Hepatocyte (in vitro differentiated cells): Measurements from ENCODE around the gene FAF1. TPM values are rescaled to one million over a fixed set of nuclear protein-coding genes. Genes with fewer than 3 reads are reported as not detected.

Experiments
- DNase-seq: peaks from one replicate; pipeline ENCODE4 v3.0.0-alpha.2; 2016; ENCODE audit warnings: low spot score
- H2AFZ ChIP-seq: fragments of 200-600 bp; sonication (generic); 2 replicates; pipeline ENCODE4 v1.6.0; 2016; ENCODE audit warnings: antibody characterized with exemption, mild to moderate bottlenecking
- H3K27ac ChIP-seq: fragments of 200-600 bp; sonication (generic); 2 replicates; pipeline ENCODE4 v1.5.1; 2016; ENCODE audit warnings: mild to moderate bottlenecking
- H3K27me3 ChIP-seq: fragments of 200-600 bp; sonication (generic); 2 replicates; pipeline ENCODE4 v1.6.1; 2016
- H3K36me3 ChIP-seq: fragments of 200-600 bp; sonication (generic); replicated peaks from 2 replicates; pipeline ENCODE4 v1.5.1; 2016; ENCODE audit warnings: low read depth; ENCODE audit not compliant: insufficient read depth
- H3K4me1 ChIP-seq: fragments of 200-600 bp; sonication (generic); 2 replicates; pipeline ENCODE4 v1.5.1; 2016; ENCODE audit warnings: mild to moderate bottlenecking, moderate library complexity; ENCODE audit not compliant: insufficient read depth
- H3K4me2 ChIP-seq: fragments of 200-600 bp; sonication (generic); 2 replicates; pipeline ENCODE4 v1.6.0; 2016
- H3K4me3 ChIP-seq: fragments of 200-600 bp; sonication (generic); 2 replicates; pipeline ENCODE4 v1.5.1; 2016; ENCODE audit warnings: mild to moderate bottlenecking
- H3K79me2 ChIP-seq: fragments of 200-600 bp; sonication (generic); 2 replicates; pipeline ENCODE4 v1.6.0; 2017; ENCODE audit warnings: mild to moderate bottlenecking
- H3K9me2 ChIP-seq: fragments of 200-600 bp; sonication (generic); replicated peaks from 2 replicates; pipeline ENCODE4 v1.6.0; 2017; ENCODE audit warnings: mild to moderate bottlenecking; ENCODE audit not compliant: insufficient read depth
- H3K9me3 ChIP-seq: fragments of 200-600 bp; sonication (generic); 2 replicates; pipeline ENCODE4 v1.5.1; 2016; ENCODE audit warnings: low read depth, mild to moderate bottlenecking
- H4K20me1 ChIP-seq: fragments of 200-600 bp; sonication (generic); 2 replicates; pipeline ENCODE4 v1.6.0; 2016; ENCODE audit warnings: mild to moderate bottlenecking; ENCODE audit not compliant: insufficient read depth, poor library complexity, severe bottlenecking
- EZH2 ChIP-seq: fragments of 200-600 bp; sonication (generic); IDR thresholded peaks from 2 replicates; pipeline ENCODE4 v1.6.1; 2016; ENCODE audit warnings: antibody characterized with exemption, mild to moderate bottlenecking, borderline replicate concordance
- EZH2phosphoT487 ChIP-seq: fragments of 200-600 bp; sonication (generic); IDR thresholded peaks from one replicate; pipeline ENCODE4 v1.6.1; 2018; ENCODE audit warnings: antibody characterized with exemption, mild to moderate bottlenecking, low read depth, moderate library complexity; ENCODE audit not compliant: unreplicated experiment, severe bottlenecking
- WGBS: methylation state at CpG from one replicate; pipeline ENCODE4 v1.1.6; 2016; ENCODE audit warnings: low lambda C conversion rate; ENCODE audit errors: missing lambda C conversion rate; 5-methylcytosine and 5-hydroxymethylcytosine counted together
- polyA plus RNA-seq: library from polyadenylated mRNA; unstranded; fragments of >200 nt; fragmentation: Nextera tagmentation; extraction: Ambion mirVana; gene quantifications from 2 replicates; pipeline ENCODE4 v1.2.1, GENCODE V29; 2016
- total RNA-seq: library from RNA; depleted of rRNA; stranded (reverse); fragments of >200 nt; gene quantifications from 2 replicates; pipeline ENCODE4 v1.2.3, GENCODE V29; 2014
- TF ChIP-seq, protein P1 (sequence below): fragments of 200-600 bp; sonication (generic); IDR thresholded peaks from 2 replicates; pipeline ENCODE4 v1.5.1; 2016; ENCODE audit warnings: antibody characterized with exemption, mild to moderate bottlenecking; ENCODE audit not compliant: poor library complexity

FAF1 gene
- total and polyA plus RNA-seq, 2 experiments from 2014 or later, result 25.7 to 35.5 TPM

GRCh38 chr1:50970509-50970887 lies 10.4 kb upstream of the FAF1 start:
- peaks cover 9% of the 10 kb centered on the region for H3K4me1 ChIP-seq
- peak overlapping the region; percentile 59 for H2AFZ ChIP-seq
- no peaks in the 10 kb centered on the region for H3K9me2 ChIP-seq
- H3K4me2 ChIP-seq, result peak overlapping the region; percentile 98
- peak overlapping the region; percentile 71 for H3K4me3 ChIP-seq
- no peaks in the 10 kb centered on the region for H4K20me1 ChIP-seq
- H3K36me3 ChIP-seq, result no peaks in the 10 kb centered on the region
- H3K27ac ChIP-seq, result no peak overlapping the region
- H3K9me3 ChIP-seq, result no peaks in the 10 kb centered on the region
- DNase-seq, result no peak
- WGBS, result 14% methylated on average over 6 of the region's 6 CpGs
- no peak for TF ChIP-seq EZH2phosphoT487
- no peak for TF ChIP-seq EZH2
- peaks cover 59% of the 10 kb centered on the region for H3K27me3 ChIP-seq
- no peaks in the 10 kb centered on the region for H3K79me2 ChIP-seq

DNA sequence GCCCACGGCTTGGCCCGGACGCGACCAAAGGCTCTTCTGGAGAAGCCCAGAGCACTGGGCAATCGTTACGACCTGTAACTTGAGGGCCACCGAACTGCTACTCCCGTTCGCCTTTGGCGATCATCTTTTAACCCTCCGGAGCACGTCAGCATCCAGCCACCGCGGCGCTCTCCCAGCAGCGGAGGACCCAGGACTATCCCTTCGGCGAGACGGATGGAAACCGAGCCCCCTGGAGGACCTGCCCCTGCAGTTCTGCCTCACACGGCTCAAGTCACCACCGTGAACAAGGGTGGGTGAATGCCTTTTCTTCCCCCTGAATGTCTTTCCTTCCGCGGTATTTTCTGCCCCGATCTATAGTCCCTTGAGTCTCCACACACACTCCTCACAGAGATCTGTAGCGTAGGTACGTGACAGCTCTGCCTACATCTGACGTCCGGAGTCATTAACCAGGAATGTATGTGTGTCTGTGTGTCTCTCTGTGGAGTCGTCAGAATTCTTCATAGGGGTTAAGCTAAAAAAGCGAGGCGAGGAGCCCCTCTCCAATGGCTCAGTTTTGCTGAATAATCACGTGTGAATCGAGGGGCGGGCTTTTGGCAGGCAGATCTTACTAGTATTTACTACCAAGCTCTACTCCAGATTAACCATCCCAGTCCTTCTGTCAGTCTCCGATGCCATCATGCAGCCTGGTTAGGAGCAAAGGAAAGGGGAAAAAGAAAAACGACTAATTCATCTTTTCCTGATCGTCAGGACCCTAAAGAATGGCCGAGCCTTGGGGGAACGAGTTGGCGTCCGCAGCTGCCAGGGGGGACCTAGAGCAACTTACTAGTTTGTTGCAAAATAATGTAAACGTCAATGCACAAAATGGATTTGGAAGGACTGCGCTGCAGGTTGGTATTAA lies 9.8 kb upstream of the FAF1 start, which contains the start of gene CDKN2C:
Gene CDKN2C (plus strand): TSS at position 635 of the 898 bp plus-strand sequence. CDS start 124 bp downstream, at position 759.
- H4K20me1 ChIP-seq, result no peaks in the 10 kb centered on the region
- peak within 1 kb of the TSS; percentile 71 for H3K4me3 ChIP-seq
- H3K27me3 ChIP-seq, result peaks cover 53% of the 10 kb centered on the region
- peak; percentile 56 for DNase-seq
- peaks cover 9% of the 10 kb centered on the region for H3K4me1 ChIP-seq
- no peaks in the 10 kb centered on the region for H3K36me3 ChIP-seq
- peak within 1 kb of the TSS; percentile 98 for H3K4me2 ChIP-seq
- H3K9me3 ChIP-seq, result no peaks in the 10 kb centered on the region
- no peaks in the 10 kb centered on the region for H3K9me2 ChIP-seq
- no peaks in the 10 kb centered on the region for H3K79me2 ChIP-seq
- TF ChIP-seq EZH2phosphoT487 (peak; percentile 9), EZH2 (peak; percentile 48)
- TF ChIP-seq, protein P1, sequence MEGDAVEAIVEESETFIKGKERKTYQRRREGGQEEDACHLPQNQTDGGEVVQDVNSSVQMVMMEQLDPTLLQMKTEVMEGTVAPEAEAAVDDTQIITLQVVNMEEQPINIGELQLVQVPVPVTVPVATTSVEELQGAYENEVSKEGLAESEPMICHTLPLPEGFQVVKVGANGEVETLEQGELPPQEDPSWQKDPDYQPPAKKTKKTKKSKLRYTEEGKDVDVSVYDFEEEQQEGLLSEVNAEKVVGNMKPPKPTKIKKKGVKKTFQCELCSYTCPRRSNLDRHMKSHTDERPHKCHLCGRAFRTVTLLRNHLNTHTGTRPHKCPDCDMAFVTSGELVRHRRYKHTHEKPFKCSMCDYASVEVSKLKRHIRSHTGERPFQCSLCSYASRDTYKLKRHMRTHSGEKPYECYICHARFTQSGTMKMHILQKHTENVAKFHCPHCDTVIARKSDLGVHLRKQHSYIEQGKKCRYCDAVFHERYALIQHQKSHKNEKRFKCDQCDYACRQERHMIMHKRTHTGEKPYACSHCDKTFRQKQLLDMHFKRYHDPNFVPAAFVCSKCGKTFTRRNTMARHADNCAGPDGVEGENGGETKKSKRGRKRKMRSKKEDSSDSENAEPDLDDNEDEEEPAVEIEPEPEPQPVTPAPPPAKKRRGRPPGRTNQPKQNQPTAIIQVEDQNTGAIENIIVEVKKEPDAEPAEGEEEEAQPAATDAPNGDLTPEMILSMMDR, result peak; percentile 10
- H2AFZ ChIP-seq, result peak within 1 kb of the TSS; percentile 59
- WGBS, result 1% methylated on average over 44 of the region's 44 CpGs
- peak within 1 kb of the TSS; percentile 54 for H3K27ac ChIP-seq

GRCh38 chr1:50968821-50969610 lies 8.9 kb upstream of the FAF1 start:
- Histone ChIP-seq H3K4me2 (peak overlapping the region; percentile 98), H3K4me1 (peaks cover 9% of the 10 kb centered on the region), H3K27me3 (peaks cover 50% of the 10 kb centered on the region), H3K9me3 (no peaks in the 10 kb centered on the region), H3K9me2 (no peaks in the 10 kb centered on the region), H3K4me3 (peak overlapping the region; percentile 71), H3K36me3 (no peaks in the 10 kb centered on the region), H3K79me2 (no peaks in the 10 kb centered on the region), H4K20me1 (no peaks in the 10 kb centered on the region), H3K27ac (peak overlapping the region; percentile 54), H2AFZ (peak overlapping the region; percentile 59)
- WGBS, result 1% methylated on average over 60 of the region's 65 CpGs
- no peak for TF ChIP-seq EZH2phosphoT487
- TF ChIP-seq, protein P1, result no peak
- TF ChIP-seq EZH2, result no peak
- DNase-seq, result peak; percentile 48
